ENCODE measurements around the gene PKP3.

- TF ChIP-seq EP300 (IDR thresholded peaks at IDR 0.05) (no peak), POLR2A (IDR thresholded peaks at IDR 0.05; ENCODE audit: low read length) (peak; percentile 80)
These were observed 56.1 kb downstream of the PKP3 start, which contains the start of gene PTDSS2 for GRCh38 chr11:449889-450808.
